GM18858 (cell line): Measurements from ENCODE around the gene CSNK2A2.

Source experiments
- ATAC-seq: cut with Tn5 transposase; IDR thresholded peaks from one replicate; pipeline ENCODE4 v1.9.1; 2021; ENCODE audit not compliant: unreplicated experiment

Gene CSNK2A2

GRCh38 chr16:58114827-58115825, 82.8 kb downstream of the CSNK2A2 start:
- ATAC-seq = no peak

GRCh38 chr16:58111302-58111627, 86.6 kb downstream of the CSNK2A2 start:
- no peak for ATAC-seq

GRCh38 chr16:58110571-58111301, 87.2 kb downstream of the CSNK2A2 start:
- ATAC-seq = no peak

- ATAC-seq = no peak
These were observed 88.0 kb downstream of the CSNK2A2 start for GRCh38 chr16:58109881-58110280.

- ATAC-seq = no peak
These were observed 88.6 kb downstream of the CSNK2A2 start for GRCh38 chr16:58109330-58109729.
